IMR-90 (cell line): ENCODE results near the gene IQCC. TPM values are rescaled to one million over a fixed set of nuclear protein-coding genes. Genes with fewer than 3 reads are reported as not detected.
A peak's percentile ranks its signal among the peaks of the same experiment; 100 is the strongest.

Source experiments
- ATAC-seq: fragments of 200-7000 bp; cut with Tn5 transposase; 2 replicates; pipeline ENCODE4 v1.9.1; 2020; ENCODE audit warnings: low read depth, mild to moderate bottlenecking, moderate library complexity
- BruUV-seq: library from RNA; stranded (reverse); fragments of 400-500 nt; replicated peaks from 2 replicates; lab custom pipeline; 2021; lab: Mats Ljungman, UMichigan
- CTCF ChIA-PET: fragments of 300-600 bp; formaldehyde crosslinking; extraction: SDS; loops from one replicate; lab custom pipeline; 2021; ENCODE audit warnings: antibody characterized with exemption; lab: Yijun Ruan, JAX
- POLR2A ChIA-PET: fragments of 300-600 bp; sonication (Branson Sonifier 250); formaldehyde crosslinking; loops from one replicate; lab custom pipeline; 2022; ENCODE audit warnings: antibody characterized with exemption; ENCODE audit not compliant: unreplicated experiment; lab: Charles Lee
- DNase-seq: peaks from one replicate; pipeline ENCODE4 v3.0.0; 2013
- H2AFZ ChIP-seq: replicated peaks from 2 replicates; pipeline ENCODE3; 2013; ENCODE audit warnings: low read length, mild to moderate bottlenecking; ENCODE audit not compliant: poor library complexity
- H2AK5ac ChIP-seq: 2 replicates; pipeline ENCODE4 v1.6.1; 2013; ENCODE audit warnings: low read depth, low read length, inconsistent platforms
- H2AK9ac ChIP-seq: replicated peaks from 2 replicates; pipeline ENCODE3; 2013; ENCODE audit warnings: mild to moderate bottlenecking, low read depth, low read length, moderate library complexity; ENCODE audit not compliant: poor library complexity
- H2BK120ac ChIP-seq: 2 replicates; pipeline ENCODE4 v1.6.1; 2013; ENCODE audit warnings: low read depth, low read length, inconsistent platforms
- H2BK15ac ChIP-seq: 3 replicates; pipeline ENCODE4 v1.6.1; 2013; ENCODE audit warnings: low read depth, low read length, inconsistent platforms
- H2BK20ac ChIP-seq: 2 replicates; pipeline ENCODE4 v1.6.1; 2013; ENCODE audit warnings: low read depth, mild to moderate bottlenecking, inconsistent platforms, low read length, moderate library complexity
- H2BK5ac ChIP-seq: 2 replicates; pipeline ENCODE4 v1.6.1; 2013; ENCODE audit warnings: mild to moderate bottlenecking, low read depth, low read length, inconsistent platforms; ENCODE audit not compliant: poor library complexity, severe bottlenecking
- H3K14ac ChIP-seq: replicated peaks from 2 replicates; pipeline ENCODE4 v1.6.1; 2013; ENCODE audit warnings: low read depth, low read length, inconsistent platforms
- H3K18ac ChIP-seq: 2 replicates; pipeline ENCODE4 v1.6.1; 2013; ENCODE audit warnings: low read depth, low read length, control low read depth
- H3K23ac ChIP-seq: 2 replicates; pipeline ENCODE4 v1.6.1; 2013; ENCODE audit warnings: low read depth, low read length, inconsistent platforms
- H3K27ac ChIP-seq: 2 replicates; pipeline ENCODE4 v1.5.1; 2013; ENCODE audit warnings: mild to moderate bottlenecking, control low read depth, low read length; ENCODE audit not compliant: insufficient read depth
- H3K27me3 ChIP-seq: 2 replicates; pipeline ENCODE4 v1.6.1; 2013; ENCODE audit warnings: low read length; ENCODE audit not compliant: control insufficient read depth, insufficient read depth
- H3K36me3 ChIP-seq: 2 replicates; pipeline ENCODE4 v1.6.1; 2013; ENCODE audit warnings: low read length, mixed read lengths; ENCODE audit not compliant: control insufficient read depth, insufficient read depth
- H3K4ac ChIP-seq: 2 replicates; pipeline ENCODE4 v1.6.1; 2013; ENCODE audit warnings: low read depth, low read length, inconsistent platforms
- H3K4me1 ChIP-seq: 2 replicates; pipeline ENCODE4 v1.6.1; 2013; ENCODE audit warnings: low read length, mixed read lengths; ENCODE audit not compliant: control insufficient read depth, insufficient read depth
- H3K4me2 ChIP-seq: 2 replicates; pipeline ENCODE4 v1.6.1; 2013; ENCODE audit warnings: low read depth, mild to moderate bottlenecking, control low read depth, low read length, moderate library complexity
- H3K4me3 ChIP-seq: 2 replicates; pipeline ENCODE4 v1.5.1; 2013; ENCODE audit warnings: low read depth, mild to moderate bottlenecking, control low read depth, low read length, moderate library complexity; ENCODE audit not compliant: insufficient read depth
- H3K56ac ChIP-seq: 2 replicates; pipeline ENCODE4 v1.6.1; 2013; ENCODE audit warnings: low read length, inconsistent platforms; ENCODE audit not compliant: insufficient read depth; ENCODE audit errors: extremely low read depth
- H3K79me1 ChIP-seq, 2 experiments: 2 replicates each; pipeline ENCODE4 v1.6.1; 2013; ENCODE audit warnings: low read length in 2 of 2, inconsistent platforms in 1 of 2, low read depth in 1 of 2
- H3K9ac ChIP-seq: 2 replicates; pipeline ENCODE4 v1.6.1; 2013; ENCODE audit warnings: low read depth, low read length, control low read depth
- H3K9me1 ChIP-seq: 2 replicates; pipeline ENCODE4 v1.6.1; 2013; ENCODE audit warnings: low read length, inconsistent platforms; ENCODE audit not compliant: insufficient read depth
- H3K9me3 ChIP-seq: 2 replicates; pipeline ENCODE4 v1.6.1; 2013; ENCODE audit warnings: low read length; ENCODE audit not compliant: control insufficient read depth, insufficient read depth
- H4K20me1 ChIP-seq: 2 replicates; pipeline ENCODE4 v1.6.1; 2013; ENCODE audit warnings: low read length, inconsistent platforms; ENCODE audit not compliant: insufficient read depth
- H4K5ac ChIP-seq: 2 replicates; pipeline ENCODE4 v1.6.1; 2013; ENCODE audit warnings: mild to moderate bottlenecking, low read depth, low read length, control low read depth
- H4K8ac ChIP-seq, 2 experiments: 2 replicates each; pipeline ENCODE4 v1.6.1; 2013; ENCODE audit warnings: low read depth in 2 of 2, low read length in 2 of 2, control low read depth in 1 of 2, inconsistent platforms in 1 of 2
- H4K91ac ChIP-seq: 2 replicates; pipeline ENCODE4 v1.6.1; 2013; ENCODE audit warnings: low read depth, low read length, inconsistent platforms; ENCODE audit not compliant: insufficient read depth
- MAZ ChIP-seq: IDR thresholded peaks from 2 replicates; pipeline ENCODE4 v1.6.1; 2012; ENCODE audit warnings: low read depth, mild to moderate bottlenecking, low read length, improper control_type of control experiment, moderate library complexity, borderline replicate concordance
- RAD21 ChIP-seq: IDR thresholded peaks from 2 replicates; pipeline ENCODE4 v1.6.1; 2012; ENCODE audit warnings: low read length, improper control_type of control experiment
- USF2 ChIP-seq: fragments of 150-350 bp; IDR thresholded peaks from 2 replicates; pipeline ENCODE4 v1.6.1; 2017; ENCODE audit warnings: mild to moderate bottlenecking, antibody characterized with exemption, low read length, low read depth
- WGBS, 2 experiments: methylation state at CpG; one replicate each; pipeline versions ENCODE4 v1.1.5 to v1.1.7; 2013; ENCODE audit warnings: missing lambda C conversion rate in 2 of 2; ENCODE audit not compliant: insufficient read length in 1 of 2; ENCODE audit errors: extremely low coverage in 2 of 2; 5-methylcytosine and 5-hydroxymethylcytosine counted together
- dilution Hi-C: fragments of 300-500 bp; cut with HindIII; formaldehyde crosslinking; loops from one replicate; pipeline ENCODE4 v1.14.3; 2018; ENCODE audit warnings: low sequenced_read_pairs; ENCODE audit not compliant: unreplicated experiment
- in situ Hi-C: fragments of 300-500 bp; cut with MboI; formaldehyde crosslinking; loops from 3 replicates; pipeline ENCODE4 v1.14.3; 2019; ENCODE audit warnings: low sequenced_read_pairs, inconsistent platforms, mixed read lengths
- intact Hi-C: fragments of 100-400 bp; cut with micrococcal nuclease; formaldehyde crosslinking; loops from 2 replicates; pipeline ENCODE4 v1.10.0; 2022
- polyA plus RNA-seq, 3 experiments: library from polyadenylated mRNA; depleted of rRNA; stranded (reverse); fragments of >200 nt; gene quantifications; 2 replicates each; pipeline ENCODE4 v1.2.3, GENCODE V29; 2012; ENCODE audit warnings: low replicate concordance in 1 of 3
- total RNA-seq: library from RNA; depleted of rRNA; stranded (reverse); fragments of >200 nt; gene quantifications from 2 replicates; pipeline ENCODE4 v1.2.3, GENCODE V29; 2012

IQCC gene
- total and polyA plus RNA-seq, 2 of the 4 experiments (the other 2 are of a cell fraction), result 1.6 to 2.2 TPM

GRCh38 chr1:32246888-32247273 is 41.4 kb downstream of the IQCC start, which contains the start of gene FAM167B:
Gene FAM167B, plus strand, starts transcription at chr1:32247222. Its CDS starts 200 bp downstream, at chr1:32247422.
- Histone ChIP-seq H2AK5ac (peak within 1 kb of the TSS; percentile 80), H3K23ac (no peak within 1 kb of the TSS), H3K9me3 (no peaks in the 10 kb centered on the region), H2BK15ac (peak within 1 kb of the TSS; percentile 81; the same call in 1 of the 3 replicates), H2BK5ac (peak within 1 kb of the TSS; percentile 42), H2BK120ac (peak within 1 kb of the TSS; percentile 86), H3K27ac (peak within 1 kb of the TSS; percentile 54; the same call in 1 of the 2 replicates), H3K27me3 (no peaks in the 10 kb centered on the region), H2BK20ac (peak within 1 kb of the TSS; percentile 84), H3K79me1 (peaks cover 0 to 8% of the 10 kb centered on the region in 2 experiments; a peak in 2 of 4 replicates), H4K91ac (peak within 1 kb of the TSS; percentile 72), H2AK9ac (peak within 1 kb of the TSS; percentile 89), H3K14ac (peak within 1 kb of the TSS; percentile 76; the same call in 1 of the 2 replicates), H3K18ac (peak within 1 kb of the TSS; percentile 45), H3K36me3 (no peaks in the 10 kb centered on the region), H3K4ac (peak within 1 kb of the TSS; percentile 94), H4K5ac (peak within 1 kb of the TSS; percentile 55; the same call in 1 of the 2 replicates), H3K4me1 (peaks cover 18% of the 10 kb centered on the region), H3K9ac (no peak within 1 kb of the TSS), H3K9me1 (peaks cover 16% of the 10 kb centered on the region), H3K4me3 (no peak within 1 kb of the TSS), H2AFZ (peak within 1 kb of the TSS; percentile 84), H4K20me1 (no peaks in the 10 kb centered on the region), H3K4me2 (no peak within 1 kb of the TSS), H3K56ac (no peak within 1 kb of the TSS), H4K8ac (peak within 1 kb of the TSS; percentile 58 to 70; a peak in 3 of 4 replicates)
- ChIA-PET POLR2A (interaction anchor here (0.6 kb wide), 2 partner anchors 21 to 70 kb away, joined by 3 to 5 read pairs; no protein-coding TSS in a partner anchor), CTCF (interaction anchor here (1.1 kb wide), 1 partner anchor 77 kb away, joined by 3 read pairs; no protein-coding TSS in a partner anchor)
- in situ Hi-C loops (no loop called here), intact Hi-C loops (no loop called here), dilution Hi-C loops (no loop called here)
- DNase-seq (peak; percentile 71), ATAC-seq (peak; percentile 60)
- TF ChIP-seq USF2 (peak; percentile 54; the same call in 1 of the 2 replicates), RAD21 (no peak), MAZ (peak; percentile 63; the same call in 1 of the 2 replicates)
- WGBS, 2 experiments, result 37% methylated on average over 2 of the region's 3 CpGs; no CpG with 5 or more reads in 1 of the 2 experiments
- BruUV-seq, result no TSS peak
